GM19452 (cell line): ENCODE measurements around the gene PTEN.
"Not testable (repeated sequence)": the region's sequence is repeated elsewhere in the genome, so short reads cannot be mapped to it uniquely, and the experiment has no call there.

Experiments
- ATAC-seq: cut with Tn5 transposase; IDR thresholded peaks from one replicate; pipeline ENCODE4 v1.9.1; 2021; ENCODE audit not compliant: unreplicated experiment

Gene PTEN

DNA sequence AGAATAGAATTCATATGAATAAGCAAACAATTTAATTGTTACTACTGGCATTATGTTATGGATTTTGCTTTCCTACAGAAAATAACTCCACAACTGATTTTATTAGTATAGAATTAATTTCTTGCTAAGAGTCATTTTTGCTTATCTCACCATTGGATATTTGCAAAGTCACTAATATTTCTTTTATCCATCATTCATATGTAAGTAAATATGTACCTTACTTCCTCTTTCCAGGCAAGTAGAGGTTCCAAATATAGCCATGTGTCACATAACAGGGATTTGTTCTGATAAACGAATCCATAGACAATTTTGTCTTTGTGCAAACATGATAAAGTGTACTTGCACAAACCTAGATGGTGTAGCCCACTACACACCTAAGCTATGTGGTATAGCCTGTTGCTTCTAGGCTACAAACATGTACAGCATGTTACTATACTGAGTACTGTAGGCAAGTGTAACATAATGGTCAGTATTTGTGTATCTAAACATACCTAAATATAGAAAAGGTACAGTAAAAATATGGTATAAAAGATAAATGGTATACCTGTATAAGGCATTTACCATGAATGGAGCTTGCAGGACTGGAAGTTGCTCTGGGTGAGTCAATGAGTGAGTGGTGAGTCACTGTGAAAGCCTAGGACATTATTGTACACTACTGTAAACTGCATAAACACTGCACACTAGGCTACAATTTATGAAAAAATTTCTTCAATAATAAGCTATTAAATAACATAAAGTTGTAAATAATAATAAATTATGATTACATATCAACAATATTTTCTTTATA is 18.4 kb upstream of the PTEN start:
- ATAC-seq, result no peak

DNA sequence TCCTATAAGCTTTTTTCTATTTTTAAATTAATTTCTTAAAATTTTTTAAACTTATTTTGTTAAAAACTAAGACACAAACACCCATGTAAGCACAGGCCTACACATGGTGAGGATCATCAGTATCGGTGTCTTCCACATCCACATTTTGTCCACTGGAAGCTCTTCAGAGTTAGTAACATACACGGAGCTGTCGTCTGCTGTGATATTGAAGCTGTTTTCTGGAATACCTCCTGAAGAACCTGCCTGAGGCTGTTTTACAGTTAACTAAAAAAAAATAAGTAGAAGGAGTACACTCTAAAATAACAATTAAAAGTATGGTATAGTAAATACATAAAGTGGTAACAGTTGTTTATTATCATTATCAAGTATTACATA is 17.8 kb upstream of the PTEN start:
- no peak for ATAC-seq

DNA sequence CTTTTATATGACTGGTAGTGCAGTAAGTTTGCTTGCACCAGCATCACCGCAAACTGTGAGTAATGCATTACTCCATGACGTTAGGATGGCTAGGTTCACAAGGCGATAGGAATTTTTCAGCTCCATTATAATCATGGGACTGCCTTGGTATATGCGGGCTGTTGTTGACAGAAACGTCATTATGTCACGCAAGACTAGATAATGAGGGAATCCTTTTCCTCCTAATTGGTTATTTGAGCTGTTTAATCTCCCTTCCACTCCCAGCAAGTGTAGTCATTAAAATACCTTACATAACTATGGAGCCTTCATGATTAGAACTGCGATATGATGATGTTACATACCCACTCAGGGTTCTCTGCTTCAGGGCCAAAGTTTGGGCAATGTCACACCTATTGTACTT is 17.4 kb upstream of the PTEN start:
- no peak for ATAC-seq

DNA sequence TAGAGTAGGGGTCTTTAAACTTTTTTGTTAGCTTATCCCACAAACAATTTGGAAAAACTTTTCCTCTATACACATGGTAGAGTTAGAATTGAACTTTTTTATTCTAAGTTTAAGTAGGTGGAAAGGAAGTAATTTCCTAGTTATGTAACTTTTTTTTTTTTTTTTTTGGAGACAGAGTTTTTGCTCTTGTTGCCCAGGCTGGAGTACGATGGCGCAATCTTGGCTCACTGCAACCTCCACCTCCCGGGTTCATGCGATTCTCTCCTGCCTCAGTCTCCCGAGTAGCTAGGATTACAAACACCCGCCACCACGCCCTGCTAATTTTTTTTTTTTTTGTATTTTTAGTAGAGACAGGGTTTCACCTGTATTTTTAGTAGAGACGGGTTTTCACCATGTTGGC is 16.7 kb upstream of the PTEN start:
- not testable (repeated sequence) for ATAC-seq

DNA sequence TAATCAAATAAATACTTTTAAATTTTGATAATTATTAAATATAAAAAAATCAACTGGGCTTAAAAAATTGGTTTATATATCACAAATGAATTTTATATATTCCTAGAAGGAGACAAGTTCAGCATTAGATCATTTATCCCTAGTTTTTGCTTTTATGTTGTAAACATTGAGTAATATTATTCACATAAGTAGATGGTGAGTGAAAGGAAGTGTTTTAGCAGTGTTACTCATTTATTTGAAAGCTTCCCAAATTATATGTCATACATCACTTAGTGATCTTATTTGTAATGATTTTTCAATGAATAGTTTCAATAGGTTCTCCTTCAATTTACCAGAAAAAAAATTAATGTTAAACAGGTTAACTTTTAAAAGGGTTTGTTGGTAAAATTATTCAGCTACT is 15.9 kb upstream of the PTEN start:
- ATAC-seq, result no peak

DNA sequence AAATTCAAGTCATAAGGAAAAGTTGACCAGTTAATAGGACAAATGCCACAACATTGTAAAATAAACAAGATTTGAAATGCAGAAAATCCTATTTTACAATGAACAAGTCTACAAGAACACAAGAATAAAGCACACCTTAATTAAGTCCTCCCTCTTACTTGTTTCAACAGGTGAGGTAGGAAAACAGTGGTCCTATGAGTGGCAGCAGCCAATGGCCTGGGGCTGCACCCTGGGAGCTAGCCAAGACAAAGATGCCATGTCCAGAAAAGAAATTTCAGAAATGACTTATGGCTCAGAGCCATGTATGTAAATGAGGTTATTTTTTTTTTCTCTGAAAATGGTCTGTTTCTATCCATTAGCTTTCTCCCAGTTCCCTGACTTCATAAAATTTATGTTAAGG is 14.4 kb upstream of the PTEN start:
- no peak for ATAC-seq

DNA sequence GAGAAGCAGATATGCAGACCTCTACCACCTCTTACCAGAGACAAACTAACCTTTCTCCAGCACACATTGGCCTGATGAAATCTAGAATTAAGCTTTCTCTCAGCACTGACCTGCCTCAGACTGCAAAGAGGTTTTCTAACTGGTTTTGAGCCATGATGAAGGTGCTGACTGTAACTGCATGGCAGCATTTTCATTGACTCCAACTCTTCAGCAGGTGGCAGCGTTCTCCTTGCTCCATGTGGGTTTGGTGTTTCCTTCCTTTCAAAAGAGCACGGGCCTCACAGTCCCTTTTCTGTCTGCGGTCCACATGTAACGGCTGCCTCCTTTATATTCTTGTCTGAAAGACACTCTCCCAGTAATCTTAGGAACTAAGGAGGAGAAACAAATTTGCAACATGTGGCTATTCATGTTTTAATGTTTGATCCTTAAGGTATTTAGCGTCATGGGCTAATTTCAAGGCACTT is 12.7 kb upstream of the PTEN start:
- ATAC-seq, result no peak

DNA sequence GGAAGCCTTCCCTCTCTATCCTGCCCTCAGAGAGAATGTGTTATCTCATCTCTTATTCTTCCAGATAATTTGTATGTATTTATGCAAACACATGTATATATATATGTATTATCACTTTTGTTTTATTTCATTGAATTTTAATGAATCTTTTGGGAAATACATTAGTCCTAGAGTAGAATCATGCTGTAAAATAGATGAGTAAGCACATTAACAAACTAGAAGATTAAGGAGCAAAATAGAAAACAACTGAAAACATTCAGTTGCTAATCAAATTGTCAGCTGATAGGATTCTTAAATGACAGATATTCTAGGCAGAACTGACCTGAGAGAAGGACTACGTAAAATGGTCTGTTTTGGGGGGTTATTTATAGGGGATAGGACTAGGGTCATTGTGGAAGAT is 11.3 kb upstream of the PTEN start:
- no peak for ATAC-seq

DNA sequence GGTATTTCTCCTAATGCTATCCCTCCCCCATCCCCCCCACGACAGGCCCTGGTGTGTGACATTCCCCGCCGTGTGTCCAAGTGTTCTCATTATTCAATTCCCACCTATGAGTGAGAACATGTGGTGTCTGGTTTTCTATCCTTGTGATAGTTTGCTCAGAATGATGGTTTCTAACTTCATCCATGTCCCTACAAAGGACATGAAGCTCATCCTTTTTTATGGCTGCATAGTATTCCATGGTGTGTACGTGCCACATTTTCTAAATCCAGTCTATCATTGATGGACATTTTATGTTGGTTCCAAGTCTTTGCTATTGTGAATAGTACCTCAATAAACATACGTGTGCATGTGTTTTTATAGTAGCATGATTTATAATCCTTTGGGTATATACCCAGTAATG is 8.2 kb upstream of the PTEN start:
- ATAC-seq, result not testable (repeated sequence)

DNA sequence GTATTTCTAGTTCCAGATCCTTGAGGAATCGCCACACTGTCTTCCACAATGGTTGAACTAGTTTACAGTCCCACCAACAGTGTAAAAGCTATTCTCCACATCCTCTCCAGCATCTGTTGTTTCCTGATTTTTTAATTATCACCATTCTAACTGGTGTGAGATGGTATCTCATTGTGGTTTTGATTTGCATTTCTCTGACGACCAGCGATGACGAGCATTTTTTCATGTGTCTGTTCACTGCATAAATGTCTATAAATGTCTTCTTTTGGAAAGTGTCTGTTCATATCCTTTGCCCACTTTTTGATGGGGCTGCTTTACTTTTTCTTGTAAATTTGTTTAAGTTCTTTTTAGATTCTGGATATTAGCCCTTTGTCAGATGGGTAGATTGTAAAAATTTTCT is 7.8 kb upstream of the PTEN start:
- ATAC-seq, result not testable (repeated sequence)

DNA sequence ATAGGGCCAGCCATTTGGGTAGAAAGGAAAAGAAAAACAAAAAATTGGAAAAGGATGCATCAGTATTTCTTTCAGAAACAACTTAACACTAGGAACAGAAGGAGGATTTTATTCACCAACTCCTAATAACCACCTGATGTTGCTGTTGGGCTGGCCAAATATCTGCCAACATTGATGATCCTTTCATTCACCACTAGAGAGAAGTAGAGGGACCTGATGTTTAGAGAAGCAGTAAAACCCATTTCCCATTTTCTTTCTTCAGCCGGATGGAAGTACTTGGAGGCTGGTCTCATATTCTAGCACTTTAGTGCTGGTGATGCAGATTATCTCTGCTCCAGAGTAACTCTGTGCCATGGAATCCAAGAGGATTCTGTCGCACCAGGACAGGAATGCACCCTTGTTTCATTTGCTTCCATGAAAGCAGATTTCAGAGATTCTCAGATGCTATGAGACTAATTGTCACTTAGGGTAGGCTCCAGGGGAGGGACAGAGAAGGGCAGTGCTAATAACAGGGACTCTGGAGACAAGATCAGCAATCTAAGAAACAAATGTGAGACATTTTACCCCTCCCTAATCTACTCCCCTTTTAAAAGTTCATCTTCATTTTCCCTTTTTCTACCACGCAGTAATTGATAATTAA is 3.1 kb upstream of the PTEN start:
- ATAC-seq, result no peak

DNA sequence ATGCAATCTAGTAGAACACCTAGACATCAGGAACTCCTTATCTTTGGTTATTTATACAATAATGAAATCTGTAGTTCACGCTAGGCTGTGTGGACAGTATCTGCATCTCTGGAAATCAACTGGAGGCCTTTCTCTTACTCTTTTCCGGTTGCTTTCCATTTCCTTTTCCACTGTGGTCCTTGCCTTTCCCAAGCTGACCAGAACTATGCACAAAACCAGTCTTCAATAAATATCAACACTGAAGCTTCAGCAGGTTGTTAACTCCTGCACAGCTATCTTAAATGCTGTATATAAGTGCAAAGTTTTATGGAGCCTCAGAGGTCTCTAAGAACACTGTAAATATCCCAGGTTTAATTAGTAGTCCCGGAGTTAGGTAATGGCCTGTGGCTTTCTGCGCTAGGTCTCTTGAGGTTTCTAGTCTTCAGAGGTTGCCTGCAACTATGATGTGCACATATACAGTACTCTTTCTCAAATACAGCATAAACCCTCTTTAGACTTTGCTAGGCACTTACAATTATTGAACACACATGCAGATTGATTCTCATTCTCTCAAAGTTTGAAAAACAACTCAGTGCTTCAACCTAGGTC is 2.5 kb upstream of the PTEN start:
- no peak for ATAC-seq

DNA sequence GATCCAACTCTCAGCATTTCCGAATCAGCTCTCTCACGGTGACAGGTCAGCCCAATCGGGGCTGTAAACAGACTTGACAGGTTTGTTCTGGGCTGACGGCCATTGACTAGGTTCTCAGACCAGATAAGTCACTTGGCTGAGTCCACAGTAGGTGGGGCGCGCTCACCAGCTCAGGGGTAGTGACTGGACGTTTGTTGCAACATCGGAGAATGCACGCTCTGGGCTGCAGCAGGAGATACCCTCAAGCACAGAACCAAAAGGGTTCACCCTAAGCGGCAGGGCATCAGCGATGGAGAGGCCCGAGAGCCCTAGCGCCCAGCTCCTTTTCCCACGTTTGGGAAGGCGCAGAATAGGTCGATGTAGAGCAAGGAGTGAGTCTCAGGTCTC is 1.9 kb upstream of the PTEN start:
- ATAC-seq, result peak; percentile 13

DNA sequence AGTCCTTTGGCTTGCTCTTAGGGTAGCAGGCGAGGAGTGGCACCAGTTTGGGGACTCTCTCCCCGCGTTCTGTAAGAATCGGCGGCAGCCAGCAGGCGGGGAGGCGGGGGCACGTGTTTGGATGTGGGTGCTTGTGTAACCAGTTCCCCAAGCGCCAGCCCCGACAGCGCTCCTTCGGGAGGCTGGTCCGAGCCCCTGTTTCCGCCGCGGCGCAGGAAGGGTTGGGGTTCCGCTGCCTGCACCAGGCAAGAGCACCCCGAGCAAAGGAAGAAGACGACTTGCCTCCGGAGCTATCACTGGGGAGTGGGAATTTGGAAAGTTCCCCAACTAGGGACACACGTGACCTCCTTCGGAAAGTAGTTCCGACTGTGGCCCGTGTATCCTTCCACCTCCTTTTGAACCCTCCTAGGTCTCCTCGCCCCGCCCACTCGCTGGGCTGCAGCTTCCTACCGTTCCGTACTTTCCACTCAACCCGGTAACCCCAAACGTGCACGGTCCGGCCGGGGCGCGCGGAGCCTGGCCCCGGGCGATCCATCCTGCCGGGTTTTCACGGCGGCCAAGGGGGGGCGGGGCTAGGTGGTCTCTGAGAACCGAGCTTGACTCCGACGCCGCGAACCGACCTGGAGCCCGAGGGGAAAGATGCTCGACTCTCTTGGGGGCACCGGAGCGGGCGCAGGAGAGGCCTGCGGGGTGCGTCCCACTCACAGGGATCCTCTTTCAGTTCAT is 1.3 kb upstream of the PTEN start:
- ATAC-seq, result peak; percentile 52

DNA sequence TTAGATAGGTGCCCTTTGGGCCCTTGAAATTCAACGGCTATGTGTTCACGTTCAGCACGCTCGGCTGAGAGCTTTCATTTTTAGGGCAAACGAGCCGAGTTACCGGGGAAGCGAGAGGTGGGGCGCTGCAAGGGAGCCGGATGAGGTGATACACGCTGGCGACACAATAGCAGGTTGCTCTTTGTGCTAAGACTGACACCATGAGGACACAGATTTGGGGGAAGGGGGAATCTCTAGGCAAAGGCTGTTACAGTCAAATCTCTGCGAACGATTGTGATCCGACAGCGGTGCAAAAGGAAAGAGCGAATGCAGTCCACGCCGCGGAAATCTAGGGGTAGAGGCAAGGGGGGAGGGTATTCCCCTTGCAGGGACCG is 759 bp upstream of the PTEN start:
- peak; percentile 6 for ATAC-seq

DNA sequence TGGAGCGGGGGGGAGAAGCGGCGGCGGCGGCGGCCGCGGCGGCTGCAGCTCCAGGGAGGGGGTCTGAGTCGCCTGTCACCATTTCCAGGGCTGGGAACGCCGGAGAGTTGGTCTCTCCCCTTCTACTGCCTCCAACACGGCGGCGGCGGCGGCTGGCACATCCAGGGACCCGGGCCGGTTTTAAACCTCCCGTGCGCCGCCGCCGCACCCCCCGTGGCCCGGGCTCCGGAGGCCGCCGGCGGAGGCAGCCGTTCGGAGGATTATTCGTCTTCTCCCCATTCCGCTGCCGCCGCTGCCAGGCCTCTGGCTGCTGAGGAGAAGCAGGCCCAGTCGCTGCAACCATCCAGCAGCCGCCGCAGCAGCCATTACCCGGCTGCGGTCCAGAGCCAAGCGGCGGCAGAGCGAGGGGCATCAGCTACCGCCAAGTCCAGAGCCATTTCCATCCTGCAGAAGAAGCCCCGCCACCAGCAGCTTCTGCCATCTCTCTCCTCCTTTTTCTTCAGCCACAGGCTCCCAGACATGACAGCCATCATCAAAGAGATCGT is 598 bp downstream of the PTEN start:
- ATAC-seq, result not testable (repeated sequence)

DNA sequence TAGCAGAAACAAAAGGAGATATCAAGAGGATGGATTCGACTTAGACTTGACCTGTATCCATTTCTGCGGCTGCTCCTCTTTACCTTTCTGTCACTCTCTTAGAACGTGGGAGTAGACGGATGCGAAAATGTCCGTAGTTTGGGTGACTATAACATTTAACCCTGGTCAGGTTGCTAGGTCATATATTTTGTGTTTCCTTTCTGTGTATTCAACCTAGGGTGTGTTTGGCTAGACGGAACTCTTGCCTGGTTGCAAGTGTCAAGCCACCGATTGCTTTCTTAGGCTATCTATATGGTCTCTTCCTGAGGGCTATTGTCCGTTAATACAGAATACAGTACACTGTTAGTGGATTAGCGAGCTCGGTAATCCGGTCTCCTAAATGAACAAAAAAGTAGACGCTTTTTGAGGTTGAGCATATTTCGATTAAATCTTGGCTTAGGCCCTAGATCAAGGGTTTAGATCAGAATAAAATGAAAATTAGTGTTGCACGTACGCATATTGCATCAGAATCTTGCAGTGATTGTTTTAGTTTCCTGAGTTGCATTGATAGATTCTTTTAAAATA is 1.2 kb downstream of the PTEN start:
- no peak for ATAC-seq

DNA sequence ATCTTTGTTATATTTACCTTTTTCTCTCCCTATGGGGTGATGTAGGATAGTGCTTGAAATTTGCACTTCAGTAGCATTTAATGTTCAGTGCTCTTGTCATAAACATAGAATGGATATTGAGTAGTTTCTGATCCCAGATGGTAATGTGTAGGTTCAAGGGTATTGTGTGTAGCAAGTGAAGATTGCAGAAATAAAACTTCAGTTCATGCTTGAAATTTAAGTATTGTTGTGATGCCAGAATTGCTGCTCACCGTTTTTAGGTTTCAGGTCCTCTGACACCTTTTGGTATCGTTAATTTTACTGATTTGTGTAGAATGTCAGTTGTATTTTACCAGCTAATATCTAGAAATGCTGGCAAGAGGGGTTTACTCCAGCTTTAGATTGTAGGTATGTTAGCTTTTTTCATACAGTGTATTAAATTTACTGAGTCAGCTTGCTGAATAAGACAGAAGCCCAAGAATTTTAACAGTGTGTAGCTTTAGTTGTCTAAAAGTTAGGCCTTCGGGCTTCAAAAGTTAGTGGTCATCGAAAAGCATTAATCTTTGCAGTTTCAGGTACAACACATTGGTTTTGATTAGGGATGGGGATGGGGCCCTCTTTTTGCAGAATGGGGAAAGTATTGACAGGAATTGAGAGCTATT is 1.9 kb downstream of the PTEN start:
- ATAC-seq, result no peak

DNA sequence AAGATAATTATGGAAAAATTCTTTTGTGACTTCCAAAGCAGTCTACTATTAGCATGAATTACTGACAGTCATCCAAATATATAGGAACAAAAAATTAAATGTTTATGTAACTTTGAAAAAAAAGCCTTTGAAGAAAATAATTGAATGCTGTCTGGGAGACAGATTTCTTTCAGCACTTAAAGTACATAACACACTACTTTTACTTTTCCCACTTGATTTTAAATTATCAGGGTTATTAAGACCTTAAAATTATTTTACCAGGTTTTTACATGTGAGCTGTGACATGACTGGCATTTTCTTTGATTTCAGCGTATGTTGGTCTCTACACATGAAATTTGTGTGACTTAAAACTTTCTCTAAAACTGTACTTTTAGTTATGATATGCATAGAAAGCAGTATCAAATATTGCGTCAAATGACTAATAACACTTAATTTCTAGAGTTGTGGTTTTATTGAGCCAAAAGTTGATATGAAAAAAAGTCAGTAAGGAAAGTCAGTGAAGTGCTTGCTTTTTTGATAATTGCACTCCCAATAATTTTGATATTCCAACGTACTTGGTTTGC is 3.1 kb downstream of the PTEN start:
- ATAC-seq, result no peak

DNA sequence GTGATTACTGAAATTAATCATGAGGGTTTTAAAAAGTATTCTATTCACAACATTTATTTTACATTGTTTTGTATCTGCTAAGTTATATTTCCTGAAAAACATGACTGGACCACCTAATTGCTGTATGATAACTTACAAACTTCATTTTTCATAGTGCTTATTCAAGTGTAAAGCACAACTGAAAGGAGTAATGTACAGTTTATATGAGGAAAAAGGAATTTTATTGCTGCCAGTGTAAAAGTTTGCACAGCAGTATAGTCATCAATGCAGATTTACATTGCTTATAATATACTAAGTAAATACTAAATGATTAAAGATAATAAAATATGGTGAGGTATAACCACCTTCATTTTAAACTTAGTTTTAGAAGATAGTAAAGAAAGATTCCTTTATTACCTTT is 4.0 kb downstream of the PTEN start:
- no peak for ATAC-seq
